Panc1 (cell line): ENCODE results near the gene FJX1. TPM values are rescaled to one million over a fixed set of nuclear protein-coding genes. Genes with fewer than 3 reads are reported as not detected.

Source experiments
- ATAC-seq: fragments of 200-7000 bp; cut with Tn5 transposase; 2 replicates; pipeline ENCODE4 v1.9.1; 2020; ENCODE audit warnings: mild to moderate bottlenecking, moderate library complexity
- BruUV-seq: library from RNA; stranded (reverse); fragments of 400-500 nt; replicated peaks from 2 replicates; lab custom pipeline; 2021; lab: Mats Ljungman, UMichigan
- CTCF ChIA-PET: fragments of 300-600 bp; sonication (Branson Sonifier 250); formaldehyde crosslinking; loops from one replicate; lab custom pipeline; 2022; ENCODE audit warnings: antibody characterized with exemption; lab: Charles Lee
- POLR2A ChIA-PET: fragments of 300-600 bp; sonication (Branson Sonifier 250); formaldehyde crosslinking; loops from one replicate; lab custom pipeline; 2022; ENCODE audit warnings: antibody characterized with exemption; lab: Charles Lee
- DNase-seq: peaks from one replicate; pipeline ENCODE4 v3.0.0-alpha.2; 2010; ENCODE audit warnings: low read depth, low spot score
- H3K27ac ChIP-seq: 2 replicates; pipeline ENCODE4 v1.5.1; 2011; ENCODE audit warnings: mild to moderate bottlenecking, low read length, inconsistent platforms
- H3K27me3 ChIP-seq: fragments of 200-500 bp; sonication (Bioruptor generic); 2 replicates; pipeline ENCODE4 v1.6.0; 2014; ENCODE audit warnings: low read length, inconsistent platforms; ENCODE audit not compliant: control insufficient read depth, insufficient read depth
- H3K36me3 ChIP-seq: fragments of 200-500 bp; sonication (Bioruptor generic); 2 replicates; pipeline ENCODE4 v1.5.1; 2014; ENCODE audit warnings: inconsistent platforms, mild to moderate bottlenecking, low read length, moderate library complexity; ENCODE audit not compliant: control insufficient read depth, insufficient read depth
- H3K4me1 ChIP-seq: 2 replicates; pipeline ENCODE4 v1.5.1; 2011; ENCODE audit warnings: inconsistent platforms, mild to moderate bottlenecking, low read length, moderate library complexity; ENCODE audit not compliant: control insufficient read depth, insufficient read depth
- H3K4me3 ChIP-seq, 2 experiments: 2 replicates each; pipeline ENCODE4 v1.5.1; 2011 to 2012; ENCODE audit warnings: low read depth in 2 of 2, low read length in 2 of 2, mild to moderate bottlenecking in 2 of 2, inconsistent platforms in 1 of 2, moderate library complexity in 1 of 2
- H3K9me3 ChIP-seq: fragments of 200-500 bp; sonication (Bioruptor generic); 2 replicates; pipeline ENCODE4 v1.5.1; 2014; ENCODE audit warnings: low read depth, mild to moderate bottlenecking, inconsistent platforms, low read length, moderate library complexity; ENCODE audit not compliant: control insufficient read depth, insufficient read depth
- POLR2AphosphoS5 ChIP-seq: IDR thresholded peaks from 2 replicates; pipeline ENCODE4 v1.6.1; 2012; ENCODE audit warnings: mild to moderate bottlenecking, low read depth, low read length, moderate library complexity
- REST ChIP-seq, 2 experiments: IDR thresholded peaks; 2 replicates each; pipeline ENCODE4 v1.6.1; 2011 to 2012; ENCODE audit warnings: low read depth in 2 of 2, control low read depth in 1 of 2, low read length in 1 of 2, mild to moderate bottlenecking in 1 of 2, moderate library complexity in 1 of 2; ENCODE audit not compliant: insufficient read depth in 1 of 2
- SIN3A ChIP-seq: IDR thresholded peaks from 2 replicates; pipeline ENCODE4 v1.6.1; 2012; ENCODE audit warnings: low read depth, mild to moderate bottlenecking, low read length, moderate library complexity, borderline replicate concordance; ENCODE audit not compliant: insufficient read depth
- TCF7L2 ChIP-seq: IDR thresholded peaks from 2 replicates; pipeline ENCODE4 v1.6.1; 2011; ENCODE audit warnings: mild to moderate bottlenecking, low read depth, low read length, inconsistent platforms
- in situ Hi-C: cut with HindIII; loops from 2 replicates; pipeline ENCODE4 v1.10.0; 2016; ENCODE audit warnings: low sequenced_read_pairs, low pct_unique_long_range_greater_than_20kb
- intact Hi-C: fragments of 100-400 bp; cut with micrococcal nuclease; formaldehyde crosslinking; loops from one replicate; pipeline ENCODE4 v1.10.0; 2022; ENCODE audit not compliant: unreplicated experiment
- total RNA-seq: library from RNA; stranded (reverse); gene quantifications from one replicate; pipeline ENCODE4 v1.2.1, GENCODE V29; 2021; ENCODE audit not compliant: unreplicated experiment
- TF ChIP-seq, protein P1 (sequence below): fragments of 450-650 bp; IDR thresholded peaks from 2 replicates; pipeline ENCODE4 v1.5.1; 2017; ENCODE audit warnings: mild to moderate bottlenecking

The FJX1 gene
- total RNA-seq, 1 experiment from 2014 or later: 31.1 TPM

- Histone ChIP-seq H3K4me1 (no peaks in the 10 kb centered on the region; the same call in 1 of the 2 replicates), H3K36me3 (no peaks in the 10 kb centered on the region), H3K27me3 (no peaks in the 10 kb centered on the region), H3K9me3 (no peaks in the 10 kb centered on the region), H3K27ac (no peak overlapping the region), H3K4me3 (no peak overlapping the region)
- BruUV-seq: no TSS peak
- in situ Hi-C loops: no loop called here
- DNase-seq (no peak), ATAC-seq (no peak)
- intact Hi-C loops: no loop called here
- CTCF ChIA-PET: no interaction called here
- TF ChIP-seq POLR2AphosphoS5 (no peak), TCF7L2 (no peak), REST (IDR thresholded peaks at IDR 0.05; ENCODE audit: insufficient read depth in 1 of 2, low read depth in 2 of 2, low read length in 1 of 2) (no peak), SIN3A (no peak)
- TF ChIP-seq, protein P1, sequence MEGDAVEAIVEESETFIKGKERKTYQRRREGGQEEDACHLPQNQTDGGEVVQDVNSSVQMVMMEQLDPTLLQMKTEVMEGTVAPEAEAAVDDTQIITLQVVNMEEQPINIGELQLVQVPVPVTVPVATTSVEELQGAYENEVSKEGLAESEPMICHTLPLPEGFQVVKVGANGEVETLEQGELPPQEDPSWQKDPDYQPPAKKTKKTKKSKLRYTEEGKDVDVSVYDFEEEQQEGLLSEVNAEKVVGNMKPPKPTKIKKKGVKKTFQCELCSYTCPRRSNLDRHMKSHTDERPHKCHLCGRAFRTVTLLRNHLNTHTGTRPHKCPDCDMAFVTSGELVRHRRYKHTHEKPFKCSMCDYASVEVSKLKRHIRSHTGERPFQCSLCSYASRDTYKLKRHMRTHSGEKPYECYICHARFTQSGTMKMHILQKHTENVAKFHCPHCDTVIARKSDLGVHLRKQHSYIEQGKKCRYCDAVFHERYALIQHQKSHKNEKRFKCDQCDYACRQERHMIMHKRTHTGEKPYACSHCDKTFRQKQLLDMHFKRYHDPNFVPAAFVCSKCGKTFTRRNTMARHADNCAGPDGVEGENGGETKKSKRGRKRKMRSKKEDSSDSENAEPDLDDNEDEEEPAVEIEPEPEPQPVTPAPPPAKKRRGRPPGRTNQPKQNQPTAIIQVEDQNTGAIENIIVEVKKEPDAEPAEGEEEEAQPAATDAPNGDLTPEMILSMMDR: no peak
- POLR2A ChIA-PET: no interaction called here
These were observed 14.0 kb downstream of the FJX1 start for GRCh38 chr11:35632301-35632700.

DNA sequence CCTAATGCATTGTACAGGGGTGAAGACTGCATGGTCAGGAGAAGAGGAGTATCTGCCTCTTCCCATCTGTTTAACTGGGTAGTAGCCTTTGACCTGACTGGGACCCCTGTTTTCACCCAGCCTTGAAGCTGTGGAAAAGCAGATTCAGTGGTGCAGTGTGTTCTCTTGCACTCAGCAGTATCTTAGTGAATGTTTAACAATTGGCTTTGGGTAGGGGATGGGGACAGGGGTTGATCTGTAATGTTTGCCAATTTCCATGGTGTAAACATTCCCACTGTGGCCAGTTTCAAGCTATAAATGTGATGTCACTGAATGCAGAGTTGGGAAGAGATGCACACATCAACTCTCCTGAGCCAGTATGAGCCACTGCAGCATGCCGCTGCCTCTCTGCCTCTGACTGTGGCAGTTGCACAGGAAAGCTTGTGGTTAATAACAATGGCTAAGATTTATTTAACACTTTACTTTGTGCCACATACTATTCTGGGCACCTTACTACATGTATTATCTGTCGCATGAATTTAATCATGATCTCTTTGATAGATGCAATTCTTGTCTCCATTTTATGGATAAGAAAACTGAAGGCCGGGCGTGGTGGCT is 15.7 kb downstream of the FJX1 start:
- Histone ChIP-seq H3K27me3 (no peaks in the 10 kb centered on the region; the same call in 1 of the 2 replicates), H3K4me1 (no peaks in the 10 kb centered on the region; the same call in 1 of the 2 replicates), H3K9me3 (no peaks in the 10 kb centered on the region), H3K4me3 (no peak overlapping the region), H3K27ac (no peak overlapping the region), H3K36me3 (no peaks in the 10 kb centered on the region)
- in situ Hi-C loops (no loop called here), intact Hi-C loops (no loop called here)
- ATAC-seq: no peak
- POLR2A ChIA-PET: no interaction called here
- CTCF ChIA-PET: no interaction called here
- BruUV-seq: no TSS peak
- no peak for DNase-seq
- TF ChIP-seq, protein P1: no peak
- TF ChIP-seq SIN3A: no peak
- TF ChIP-seq POLR2AphosphoS5: no peak
- no peak for TF ChIP-seq REST (IDR thresholded peaks at IDR 0.05; ENCODE audit: insufficient read depth in 1 of 2, low read depth in 2 of 2, low read length in 1 of 2)
- no peak for TF ChIP-seq TCF7L2
